ENCODE results near the gene KCNQ4. TPM values are rescaled to one million over a fixed set of nuclear protein-coding genes. Genes with fewer than 3 reads are reported as not detected.
A peak's percentile ranks its signal among the peaks of the same experiment; 100 is the strongest.

KCNQ4 gene
- total and polyA plus RNA-seq, 2 donors (not counting 1 experiment from before 2014, with no cell fraction given): 0.16 to 0.20 TPM

DNA sequence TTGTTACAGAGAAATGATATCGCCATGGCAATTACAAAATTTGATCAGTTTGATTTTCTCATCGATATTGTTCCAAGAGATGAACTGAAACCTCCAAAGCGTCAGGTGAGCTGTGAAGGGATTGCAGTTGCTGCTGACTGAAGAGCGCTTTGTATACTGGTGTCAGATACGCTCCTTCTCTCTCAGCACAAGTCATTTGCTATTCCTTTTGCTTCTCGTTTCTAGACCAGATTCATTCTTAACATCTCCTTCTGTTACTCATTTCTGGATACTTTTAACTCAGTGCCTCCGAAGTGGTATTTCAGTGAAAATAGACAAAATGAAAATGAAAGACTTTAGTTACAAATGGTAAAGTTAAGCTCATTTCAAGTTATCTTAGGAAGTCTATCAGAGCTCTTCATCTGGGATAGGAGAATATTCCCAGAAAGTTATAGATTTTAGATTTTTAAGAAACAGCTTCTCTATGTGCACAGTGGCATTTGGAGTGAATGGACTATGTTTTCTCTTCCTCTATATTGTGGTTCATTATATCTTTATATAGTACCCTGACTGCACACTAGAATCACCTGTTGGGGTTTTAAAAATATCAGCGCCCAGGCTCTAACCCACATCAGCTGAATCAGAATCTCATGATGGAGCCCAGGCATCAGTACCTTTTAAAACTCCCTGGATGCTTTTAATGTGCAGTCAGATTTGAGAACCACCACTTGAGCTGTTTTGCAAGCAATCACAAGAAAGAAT lies 30.3 kb upstream of the KCNQ4 start:
- intact Hi-C loops (cut with micrococcal nuclease): no loop called here
- no peak overlapping the region for H3K4me3 Mint-ChIP-seq
- Histone ChIP-seq H3K9ac (ENCODE audit: low read length) (no peak overlapping the region), H3K4me2 (replicated peaks; ENCODE audit: low read depth, low read length, poor library complexity, severe bottlenecking) (no peak overlapping the region), H3K36me3 (replicated peaks in 1 of 2; ENCODE audit: control extremely low read depth in 1 of 2, control insufficient read depth in 1 of 2, extremely low read depth in 1 of 2, insufficient read depth in 2 of 2, low read length in 1 of 2) (peaks cover 9 to 88% of the 10 kb centered on the region in 2 experiments), H3K27ac (ENCODE audit: low read length in 2 of 2) (no peak overlapping the region), H2AFZ (ENCODE audit: insufficient read depth, low read depth, low read length, poor library complexity, severe bottlenecking) (no peak overlapping the region), H4K20me1 (ENCODE audit: control insufficient read depth, insufficient read depth, low read length, poor library complexity, severe bottlenecking) (peaks cover 22% of the 10 kb centered on the region), H3K27me3 (replicated peaks in 1 of 4; ENCODE audit: control extremely low read depth in 1 of 4, control insufficient read depth in 3 of 4, insufficient read depth in 4 of 4, low read length in 3 of 4) (no peaks in the 10 kb centered on the region), H3K4me1 (ENCODE audit: control insufficient read depth in 2 of 2, insufficient read depth in 2 of 2, low read length in 2 of 2) (no peaks in the 10 kb centered on the region), H3K4me3 (ENCODE audit: control extremely low read depth in 1 of 5, extremely low read depth in 1 of 5, insufficient read depth in 1 of 5, low read depth in 2 of 5, low read length in 4 of 5) (no peak overlapping the region), H3K9me3 (ENCODE audit: control extremely low read depth in 1 of 3, control insufficient read depth in 2 of 3, insufficient read depth in 1 of 3, low read length in 2 of 3) (no peaks in the 10 kb centered on the region), H3K79me2 (ENCODE audit: control insufficient read depth, insufficient read depth, low read length) (peaks cover 13% of the 10 kb centered on the region)
- no peak overlapping the region for H3K27ac Mint-ChIP-seq
- CTCF ChIA-PET: interaction anchor here (1.2 to 6.7 kb wide), 5 partner anchors 9 to 96 kb away, joined by 3 to 40 read pairs (median 4); partner anchors contain the start of gene NFYC
- no peak for DNase-seq
- no peak for ATAC-seq (ENCODE audit: low read depth)
- 87% methylated on average over 4 of the region's 8 CpGs for WGBS (ENCODE audit: insufficient coverage)
- no peaks in the 10 kb centered on the region for H3K27me3 Mint-ChIP-seq
- POLR2A ChIA-PET: no interaction called here
- no peaks in the 10 kb centered on the region for H3K9me3 Mint-ChIP-seq (ENCODE audit: insufficient read depth)
- TF ChIP-seq CTCF (IDR thresholded peaks at IDR 0.05) (no peak), EZH2 (IDR thresholded peaks at IDR 0.05; ENCODE audit: borderline replicate concordance, insufficient read depth, low read depth, low read length, poor library complexity, severe bottlenecking) (no peak)
- peaks cover 7% of the 10 kb centered on the region for H3K4me1 Mint-ChIP-seq

GRCh38 chr1:40754201-40754600 lies 29.4 kb upstream of the KCNQ4 start:
- H2AFZ ChIP-seq (ENCODE audit: insufficient read depth, low read depth, low read length, poor library complexity, severe bottlenecking): no peak overlapping the region
- peaks cover 9 to 88% of the 10 kb centered on the region in 2 experiments for H3K36me3 ChIP-seq (replicated peaks in 1 of 2; ENCODE audit: control extremely low read depth in 1 of 2, control insufficient read depth in 1 of 2, extremely low read depth in 1 of 2, insufficient read depth in 2 of 2, low read length in 1 of 2)
- H3K9me3 ChIP-seq (ENCODE audit: control extremely low read depth in 1 of 3, control insufficient read depth in 2 of 3, insufficient read depth in 1 of 3, low read length in 2 of 3): no peaks in the 10 kb centered on the region
- no peak overlapping the region for H3K9ac ChIP-seq (ENCODE audit: low read length)
- H3K27me3 ChIP-seq (replicated peaks in 1 of 4; ENCODE audit: control extremely low read depth in 1 of 4, control insufficient read depth in 3 of 4, insufficient read depth in 4 of 4, low read length in 3 of 4): no peaks in the 10 kb centered on the region
- TF ChIP-seq CTCF (IDR thresholded peaks at IDR 0.05): no peak
- no peak for TF ChIP-seq EZH2 (IDR thresholded peaks at IDR 0.05; ENCODE audit: borderline replicate concordance, insufficient read depth, low read depth, low read length, poor library complexity, severe bottlenecking)
- peaks cover 7% of the 10 kb centered on the region for H3K4me1 Mint-ChIP-seq
- POLR2A ChIA-PET: no interaction called here
- intact Hi-C loops (cut with micrococcal nuclease): no loop called here
- no peak overlapping the region for H3K27ac ChIP-seq (ENCODE audit: low read length in 2 of 2)
- H3K4me1 ChIP-seq (ENCODE audit: control insufficient read depth in 2 of 2, insufficient read depth in 2 of 2, low read length in 2 of 2): no peaks in the 10 kb centered on the region
- H3K27me3 Mint-ChIP-seq: no peaks in the 10 kb centered on the region
- over 99% methylated on average over 8 of the region's 8 CpGs for WGBS (ENCODE audit: insufficient coverage)
- H4K20me1 ChIP-seq (ENCODE audit: control insufficient read depth, insufficient read depth, low read length, poor library complexity, severe bottlenecking): peaks cover 25% of the 10 kb centered on the region
- no peak overlapping the region for H3K4me2 ChIP-seq (replicated peaks; ENCODE audit: low read depth, low read length, poor library complexity, severe bottlenecking)
- peak overlapping the region; percentile 32 for H3K27ac Mint-ChIP-seq
- no peak overlapping the region for H3K4me3 ChIP-seq (ENCODE audit: control extremely low read depth in 1 of 5, extremely low read depth in 1 of 5, insufficient read depth in 1 of 5, low read depth in 2 of 5, low read length in 4 of 5)
- no peaks in the 10 kb centered on the region for H3K9me3 Mint-ChIP-seq (ENCODE audit: insufficient read depth)
- ATAC-seq (ENCODE audit: low read depth): no peak
- CTCF ChIA-PET: interaction anchor here (1.2 to 6.7 kb wide), 4 partner anchors 10 to 85 kb away, joined by 3 to 40 read pairs (median 4); partner anchors contain the start of gene NFYC
- H3K4me3 Mint-ChIP-seq: no peak overlapping the region
- no peak for DNase-seq
- H3K79me2 ChIP-seq (ENCODE audit: control insufficient read depth, insufficient read depth, low read length): peaks cover 13% of the 10 kb centered on the region

All from B cell (primary cell).